MM.1S (cell line): Measurements from ENCODE around the gene OTC.

Source experiments
- DNase-seq: peaks from one replicate; pipeline ENCODE4 v3.0.0-alpha.2; 2015
- H2AFZ ChIP-seq: fragments of 300-600 bp; sonication (generic); 2 replicates; pipeline ENCODE4 v1.6.0; 2016; ENCODE audit warnings: antibody characterized with exemption, low read length
- H3F3A ChIP-seq: fragments of 300-600 bp; sonication (generic); 2 replicates; pipeline ENCODE4 v1.6.1; 2016; ENCODE audit warnings: mild to moderate bottlenecking, antibody characterized with exemption, low read length, moderate library complexity, mixed read lengths; ENCODE audit not compliant: insufficient read depth
- H3K27ac ChIP-seq: fragments of 300-600 bp; sonication (generic); 2 replicates; pipeline ENCODE4 v1.5.1; 2016; ENCODE audit warnings: mild to moderate bottlenecking, low read length
- H3K27me3 ChIP-seq: fragments of 300-600 bp; sonication (generic); replicated peaks from 2 replicates; pipeline ENCODE4 v1.6.0; 2016; ENCODE audit warnings: low read length; ENCODE audit not compliant: insufficient read depth
- H3K36me3 ChIP-seq: fragments of 300-600 bp; sonication (generic); replicated peaks from 2 replicates; pipeline ENCODE4 v1.6.1; 2016; ENCODE audit warnings: mild to moderate bottlenecking, low read length, mixed read lengths; ENCODE audit not compliant: insufficient read depth
- H3K4me1 ChIP-seq: fragments of 300-600 bp; sonication (generic); 2 replicates; pipeline ENCODE4 v1.6.1; 2016; ENCODE audit warnings: low read length, mixed read lengths
- H3K4me2 ChIP-seq: fragments of 300-600 bp; sonication (generic); 2 replicates; pipeline ENCODE4 v1.6.0; 2016; ENCODE audit warnings: low read depth, low read length
- H3K4me3 ChIP-seq: fragments of 300-600 bp; sonication (generic); 2 replicates; pipeline ENCODE4 v1.5.1; 2016; ENCODE audit warnings: low read length, mixed read lengths
- H3K79me2 ChIP-seq: fragments of 300-600 bp; sonication (generic); 2 replicates; pipeline ENCODE4 v1.6.1; 2016; ENCODE audit warnings: mixed run types, low read length, mixed read lengths
- H3K9ac ChIP-seq: fragments of 300-600 bp; sonication (generic); 2 replicates; pipeline ENCODE4 v1.6.1; 2016; ENCODE audit warnings: low read length, mixed read lengths
- H3K9me2 ChIP-seq: fragments of 300-600 bp; sonication (generic); replicated peaks from 2 replicates; pipeline ENCODE4 v1.6.1; 2016; ENCODE audit warnings: mild to moderate bottlenecking, low read length, mixed read lengths; ENCODE audit not compliant: insufficient read depth
- H3K9me3 ChIP-seq: fragments of 300-600 bp; sonication (generic); replicated peaks from 2 replicates; pipeline ENCODE4 v1.6.1; 2016; ENCODE audit warnings: mild to moderate bottlenecking, low read length, mixed read lengths; ENCODE audit not compliant: insufficient read depth
- H4K20me1 ChIP-seq: fragments of 300-600 bp; sonication (generic); 2 replicates; pipeline ENCODE4 v1.6.1; 2016; ENCODE audit warnings: mild to moderate bottlenecking, low read length, moderate library complexity, mixed read lengths; ENCODE audit not compliant: insufficient read depth
- CTCF ChIP-seq: fragments of 300-600 bp; sonication (generic); IDR thresholded peaks from 2 replicates; pipeline ENCODE4 v1.5.1; 2016; ENCODE audit warnings: antibody characterized with exemption, low read length, mixed read lengths
- EZH2 ChIP-seq: fragments of 300-600 bp; sonication (generic); optimal IDR thresholded peaks from 2 replicates; pipeline ENCODE3; 2017; ENCODE audit warnings: low read depth, mild to moderate bottlenecking, antibody characterized with exemption, low read length, mixed read lengths
- EZH2phosphoT487 ChIP-seq: fragments of 300-600 bp; sonication (generic); IDR thresholded peaks from 2 replicates; pipeline ENCODE4 v1.6.1; 2018; ENCODE audit warnings: antibody characterized with exemption, low read length

OTC gene

GRCh38 chrX:38400389-38400910 lies 48.0 kb downstream of the OTC start:
- Histone ChIP-seq H3K4me3 (no peak overlapping the region), H3K4me2 (no peak overlapping the region), H3K27ac (no peak overlapping the region), H3K79me2 (no peaks in the 10 kb centered on the region), H3K27me3 (no peaks in the 10 kb centered on the region), H3K4me1 (no peaks in the 10 kb centered on the region), H4K20me1 (no peaks in the 10 kb centered on the region), H3K9me2 (no peaks in the 10 kb centered on the region), H3F3A (no peaks in the 10 kb centered on the region), H2AFZ (no peak overlapping the region), H3K36me3 (no peaks in the 10 kb centered on the region), H3K9me3 (no peaks in the 10 kb centered on the region), H3K9ac (no peak overlapping the region)
- no peak for DNase-seq
- TF ChIP-seq EZH2 = no peak
- no peak for TF ChIP-seq CTCF
- no peak for TF ChIP-seq EZH2phosphoT487

- Histone ChIP-seq H3K79me2 (no peaks in the 10 kb centered on the region), H3K27me3 (no peaks in the 10 kb centered on the region), H4K20me1 (no peaks in the 10 kb centered on the region), H3K4me3 (no peak overlapping the region), H3K9me2 (no peaks in the 10 kb centered on the region), H3K36me3 (no peaks in the 10 kb centered on the region), H3K4me1 (no peaks in the 10 kb centered on the region), H3K9me3 (no peaks in the 10 kb centered on the region), H2AFZ (no peak overlapping the region), H3K4me2 (no peak overlapping the region), H3F3A (no peaks in the 10 kb centered on the region), H3K27ac (no peak overlapping the region), H3K9ac (no peak overlapping the region)
- TF ChIP-seq CTCF = no peak
- no peak for TF ChIP-seq EZH2phosphoT487
- TF ChIP-seq EZH2 = no peak
- DNase-seq = no peak
Observed at GRCh38 chrX:38402118-38402517, 49.7 kb downstream of the OTC start.

GRCh38 chrX:38403834-38404233 lies 51.4 kb downstream of the OTC start:
- Histone ChIP-seq H3K27ac (no peak overlapping the region), H3K4me2 (no peak overlapping the region), H4K20me1 (no peaks in the 10 kb centered on the region), H3F3A (no peaks in the 10 kb centered on the region), H3K9ac (no peak overlapping the region), H3K4me3 (no peak overlapping the region), H2AFZ (no peak overlapping the region), H3K27me3 (no peaks in the 10 kb centered on the region), H3K9me3 (no peaks in the 10 kb centered on the region), H3K79me2 (no peaks in the 10 kb centered on the region), H3K36me3 (no peaks in the 10 kb centered on the region), H3K4me1 (no peaks in the 10 kb centered on the region), H3K9me2 (no peaks in the 10 kb centered on the region)
- DNase-seq = no peak
- TF ChIP-seq CTCF (no peak), EZH2 (no peak), EZH2phosphoT487 (no peak)
